Gastroesophageal sphincter (tissue), 3 donors: ENCODE measurements around the gene FNIP2.

Experiments used
- POLR2A ChIP-seq, 2 donors: fragments of 450-650 bp; IDR thresholded peaks; one replicate each; pipeline ENCODE4 v1.6.1; 2017; ENCODE audit warnings: antibody characterized with exemption in 2 of 2, mild to moderate bottlenecking in 2 of 2, moderate library complexity in 1 of 2
- POLR2AphosphoS5 ChIP-seq: sonication (generic); formaldehyde crosslinking; IDR thresholded peaks from one replicate; pipeline ENCODE4 v1.6.1; 2017; ENCODE audit warnings: antibody characterized with exemption
- TF ChIP-seq, protein P1 (sequence below), 4 experiments: fragments of 200-600 bp in 2 of 4; fragments of 450-650 bp in 2 of 4; sonication (generic) in 1 of 4; IDR thresholded peaks; one replicate each; pipeline ENCODE4 v1.5.1; 2017 to 2019; ENCODE audit warnings: antibody characterized with exemption in 4 of 4, mild to moderate bottlenecking in 2 of 4, moderate library complexity in 2 of 4

DNA sequence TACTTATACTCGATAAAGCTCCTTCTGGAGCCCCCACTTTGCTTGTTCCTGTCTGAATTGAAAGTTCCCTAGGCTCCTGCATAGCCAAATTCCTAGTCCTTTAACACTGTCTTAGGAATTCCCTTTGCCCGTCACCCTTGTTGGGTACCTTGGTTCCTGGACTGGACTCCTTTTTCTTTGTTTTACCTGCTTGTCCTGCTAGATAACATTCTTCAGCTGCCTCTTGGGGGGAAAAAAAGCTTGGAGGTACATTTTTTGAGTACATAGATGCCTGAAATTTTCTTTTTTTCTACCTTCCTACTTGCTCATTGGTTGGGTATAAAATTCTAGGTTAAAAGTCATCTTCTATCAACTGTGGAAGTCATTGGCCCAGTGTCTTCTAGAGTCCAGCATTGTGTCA is 179.2 kb downstream of the FNIP2 start:
- TF ChIP-seq POLR2AphosphoS5 (no peak), POLR2A (IDR thresholded peaks at IDR 0.05) (no peak)
- TF ChIP-seq, protein P1, sequence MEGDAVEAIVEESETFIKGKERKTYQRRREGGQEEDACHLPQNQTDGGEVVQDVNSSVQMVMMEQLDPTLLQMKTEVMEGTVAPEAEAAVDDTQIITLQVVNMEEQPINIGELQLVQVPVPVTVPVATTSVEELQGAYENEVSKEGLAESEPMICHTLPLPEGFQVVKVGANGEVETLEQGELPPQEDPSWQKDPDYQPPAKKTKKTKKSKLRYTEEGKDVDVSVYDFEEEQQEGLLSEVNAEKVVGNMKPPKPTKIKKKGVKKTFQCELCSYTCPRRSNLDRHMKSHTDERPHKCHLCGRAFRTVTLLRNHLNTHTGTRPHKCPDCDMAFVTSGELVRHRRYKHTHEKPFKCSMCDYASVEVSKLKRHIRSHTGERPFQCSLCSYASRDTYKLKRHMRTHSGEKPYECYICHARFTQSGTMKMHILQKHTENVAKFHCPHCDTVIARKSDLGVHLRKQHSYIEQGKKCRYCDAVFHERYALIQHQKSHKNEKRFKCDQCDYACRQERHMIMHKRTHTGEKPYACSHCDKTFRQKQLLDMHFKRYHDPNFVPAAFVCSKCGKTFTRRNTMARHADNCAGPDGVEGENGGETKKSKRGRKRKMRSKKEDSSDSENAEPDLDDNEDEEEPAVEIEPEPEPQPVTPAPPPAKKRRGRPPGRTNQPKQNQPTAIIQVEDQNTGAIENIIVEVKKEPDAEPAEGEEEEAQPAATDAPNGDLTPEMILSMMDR (IDR thresholded peaks at IDR 0.05), result no peak
